RWPE1 (cell line): ENCODE measurements around the gene ABCF3.

Experiments used
- CTCF ChIA-PET: fragments of 350-600 bp; sonication (Branson Sonifier 250); formaldehyde crosslinking; extraction: SDS; loops from one replicate; lab custom pipeline; 2021; lab: Yijun Ruan, JAX
- POLR2A ChIA-PET: fragments of 400-600 bp; formaldehyde crosslinking; extraction: SDS; loops from one replicate; lab custom pipeline; 2020; ENCODE audit warnings: antibody characterized with exemption; ENCODE audit not compliant: low non-redundant PET; lab: Yijun Ruan, JAX
- DNase-seq: peaks from one replicate; pipeline ENCODE4 v3.0.0; 2012; ENCODE audit warnings: low spot score
- H3K27ac ChIP-seq: fragments of 450-650 bp; 2 replicates; pipeline ENCODE4 v1.5.1; 2017
- TF ChIP-seq, protein P1 (sequence below): fragments of 450-650 bp; conservative IDR thresholded peaks from 2 replicates; pipeline ENCODE4 v1.5.1; 2017; ENCODE audit warnings: low read depth, mild to moderate bottlenecking

The ABCF3 gene

DNA sequence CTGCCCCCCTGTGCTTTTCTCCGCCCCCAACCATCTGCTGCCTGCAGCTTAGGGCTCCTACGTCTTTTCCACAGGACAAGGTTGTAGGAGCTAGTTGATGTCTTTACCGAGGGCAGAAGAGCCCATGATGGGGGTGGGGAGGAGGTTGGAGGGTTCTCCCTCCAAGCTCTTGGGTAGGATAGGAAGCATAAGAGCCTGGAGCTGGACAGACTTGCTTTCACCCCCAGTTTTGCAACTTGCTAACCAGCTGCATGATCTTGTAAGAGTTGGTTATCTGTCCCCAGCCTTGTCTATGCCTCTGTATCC is 856 bp downstream of the ABCF3 start:
- ChIA-PET POLR2A (interaction anchor here (0.7 to 1.3 kb wide), 2 partner anchors 10 to 188 kb away, joined by 5 to 8 read pairs; no protein-coding TSS in a partner anchor), CTCF (interaction anchor here (0.6 to 1.4 kb wide), 3 partner anchors 21 to 94 kb away, joined by 3 to 6 read pairs (median 4); no protein-coding TSS in a partner anchor)

DNA sequence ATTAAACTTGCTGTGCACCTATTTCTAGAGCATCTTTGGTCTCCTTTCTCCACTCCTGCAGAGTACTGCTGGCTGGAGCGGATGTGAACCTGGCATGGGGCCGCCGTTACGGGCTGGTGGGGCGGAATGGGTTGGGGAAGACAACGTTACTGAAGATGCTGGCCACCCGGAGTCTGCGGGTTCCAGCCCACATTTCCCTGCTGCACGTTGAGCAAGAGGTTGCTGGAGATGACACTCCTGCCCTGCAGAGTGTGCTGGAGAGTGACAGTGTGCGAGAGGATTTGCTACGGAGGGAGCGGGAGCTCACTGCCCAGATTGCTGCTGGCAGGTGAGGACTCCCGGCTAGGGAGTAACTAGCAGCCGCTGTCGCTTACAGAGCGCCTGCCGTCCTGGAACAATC is 2.1 kb downstream of the ABCF3 start:
- ChIA-PET CTCF (no interaction called here), POLR2A (no interaction called here)
- DNase-seq = no peak
- TF ChIP-seq, protein P1, sequence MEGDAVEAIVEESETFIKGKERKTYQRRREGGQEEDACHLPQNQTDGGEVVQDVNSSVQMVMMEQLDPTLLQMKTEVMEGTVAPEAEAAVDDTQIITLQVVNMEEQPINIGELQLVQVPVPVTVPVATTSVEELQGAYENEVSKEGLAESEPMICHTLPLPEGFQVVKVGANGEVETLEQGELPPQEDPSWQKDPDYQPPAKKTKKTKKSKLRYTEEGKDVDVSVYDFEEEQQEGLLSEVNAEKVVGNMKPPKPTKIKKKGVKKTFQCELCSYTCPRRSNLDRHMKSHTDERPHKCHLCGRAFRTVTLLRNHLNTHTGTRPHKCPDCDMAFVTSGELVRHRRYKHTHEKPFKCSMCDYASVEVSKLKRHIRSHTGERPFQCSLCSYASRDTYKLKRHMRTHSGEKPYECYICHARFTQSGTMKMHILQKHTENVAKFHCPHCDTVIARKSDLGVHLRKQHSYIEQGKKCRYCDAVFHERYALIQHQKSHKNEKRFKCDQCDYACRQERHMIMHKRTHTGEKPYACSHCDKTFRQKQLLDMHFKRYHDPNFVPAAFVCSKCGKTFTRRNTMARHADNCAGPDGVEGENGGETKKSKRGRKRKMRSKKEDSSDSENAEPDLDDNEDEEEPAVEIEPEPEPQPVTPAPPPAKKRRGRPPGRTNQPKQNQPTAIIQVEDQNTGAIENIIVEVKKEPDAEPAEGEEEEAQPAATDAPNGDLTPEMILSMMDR = no peak
- no peak overlapping the region for H3K27ac ChIP-seq

More for the DNA sequence above, 856 bp downstream of the ABCF3 start:
- TF ChIP-seq, protein P1 = no peak
- peak overlapping the region; percentile 93 for H3K27ac ChIP-seq
- DNase-seq = no peak

DNA sequence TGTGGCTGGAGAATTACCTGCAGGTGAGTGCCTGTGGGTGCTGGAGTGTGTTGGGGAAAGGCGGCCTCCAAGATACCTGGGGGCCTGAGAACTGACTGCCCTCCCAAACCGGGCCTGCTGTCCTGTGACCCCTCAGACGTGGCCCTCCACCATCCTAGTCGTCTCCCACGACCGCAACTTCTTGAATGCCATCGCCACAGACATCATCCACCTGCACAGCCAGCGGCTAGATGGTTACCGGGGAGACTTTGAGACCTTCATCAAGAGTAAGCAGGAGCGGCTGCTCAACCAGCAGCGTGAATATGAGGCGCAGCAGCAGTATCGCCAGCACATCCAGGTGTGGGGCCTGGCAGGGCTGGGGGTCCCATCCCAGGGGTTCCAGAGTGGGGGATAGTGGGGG is 3.4 kb downstream of the ABCF3 start:
- no peak for DNase-seq
- POLR2A ChIA-PET = no interaction called here
- TF ChIP-seq, protein P1 = no peak
- CTCF ChIA-PET = interaction anchor here (0.5 kb wide), 1 partner anchor 62 kb away, joined by 5 read pairs; no protein-coding TSS in a partner anchor
- 0 out of 2 replicates have a peak overlapping the region, but pooled peaks have one; percentile 1 for H3K27ac ChIP-seq

DNA sequence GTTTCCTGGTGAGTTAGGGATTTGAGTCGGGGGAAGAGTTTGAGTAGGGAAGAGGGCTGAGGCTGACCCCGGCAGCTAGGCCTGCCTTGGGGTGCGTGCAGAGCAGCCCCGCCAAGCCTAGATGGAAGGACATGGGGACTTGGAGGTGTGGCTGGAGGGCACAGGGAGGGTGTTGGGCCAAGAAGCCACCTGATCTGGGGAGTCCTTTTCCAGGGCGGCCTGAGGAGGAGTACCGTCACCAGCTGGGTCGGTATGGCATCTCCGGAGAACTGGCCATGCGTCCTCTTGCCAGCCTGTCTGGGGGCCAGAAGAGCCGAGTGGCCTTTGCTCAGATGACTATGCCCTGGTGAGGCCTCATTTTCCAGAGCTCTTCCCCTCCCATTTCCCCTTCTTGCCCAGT is 6.9 kb downstream of the ABCF3 start:
- H3K27ac ChIP-seq = no peak overlapping the region
- ChIA-PET CTCF (interaction anchor here (0.8 kb wide), 1 partner anchor 361 kb away, joined by 3 read pairs; no protein-coding TSS in a partner anchor), POLR2A (no interaction called here)
- TF ChIP-seq, protein P1 = no peak
- no peak for DNase-seq

DNA sequence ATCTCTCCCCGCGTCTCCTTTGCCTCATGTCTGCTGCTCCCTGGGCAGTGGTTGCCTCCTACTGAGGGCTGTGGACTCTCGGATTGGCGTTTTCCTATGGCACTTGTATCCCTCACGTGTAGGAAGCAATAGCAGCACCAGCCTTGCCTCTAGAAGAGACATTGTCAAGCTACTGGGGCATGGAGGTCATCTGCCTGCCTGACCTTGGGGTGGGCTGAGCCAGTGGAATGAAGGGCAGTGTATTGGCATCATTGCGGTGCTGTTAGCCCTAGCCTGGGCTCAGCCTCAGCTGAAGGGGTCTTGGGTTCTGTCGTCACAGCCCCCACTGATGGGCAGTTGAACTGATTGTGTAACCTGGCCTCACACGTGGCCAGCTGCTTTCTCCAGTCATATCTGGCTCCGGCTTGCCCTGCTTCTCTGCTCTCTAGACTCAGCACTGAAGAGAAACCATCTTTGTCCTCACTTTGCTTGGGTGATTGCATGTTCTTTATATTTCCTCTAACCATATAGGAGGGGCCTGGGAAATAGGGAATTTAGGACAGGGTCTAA is 8.1 kb downstream of the ABCF3 start:
- H3K27ac ChIP-seq = no peak overlapping the region
- TF ChIP-seq, protein P1 = no peak
- POLR2A ChIA-PET = no interaction called here
- CTCF ChIA-PET = interaction anchor here (0.8 kb wide), 1 partner anchor 16 kb away, joined by 5 read pairs; no protein-coding TSS in a partner anchor
- DNase-seq = no peak

DNA sequence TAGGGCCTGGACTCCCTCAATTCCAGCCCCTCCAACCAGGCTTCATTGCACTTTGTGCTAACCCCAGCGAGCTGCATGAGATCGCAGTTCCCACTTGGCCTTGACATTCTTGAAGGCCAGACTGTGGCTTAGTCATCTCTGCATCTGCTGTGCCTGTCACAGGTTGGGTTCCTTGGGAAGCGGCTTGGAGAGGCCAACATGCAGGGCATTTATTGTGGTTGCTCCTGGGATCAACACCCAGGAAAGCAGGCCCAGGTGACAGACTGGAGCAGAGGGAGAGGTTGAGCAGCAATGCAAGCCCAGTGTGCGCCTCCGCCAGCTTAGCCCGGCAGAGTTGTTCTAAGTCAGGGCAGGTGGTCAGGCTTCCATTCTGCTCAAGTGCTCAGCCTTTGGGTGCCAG is 10.5 kb downstream of the ABCF3 start:
- CTCF ChIA-PET = interaction anchor here (0.6 to 0.7 kb wide), 2 partner anchors 10 to 27 kb away, joined by 3 read pairs; no protein-coding TSS in a partner anchor
- no peak for DNase-seq
- H3K27ac ChIP-seq = 0 out of 2 replicates have a peak overlapping the region, but pooled peaks have one; percentile 1
- POLR2A ChIA-PET = no interaction called here
- TF ChIP-seq, protein P1 = no peak
